ENCODE data around the gene CYB5B. TPM values are rescaled to one million over a fixed set of nuclear protein-coding genes. Genes with fewer than 3 reads are reported as not detected.
"Not testable (repeated sequence)": the region's sequence is repeated elsewhere in the genome, so short reads cannot be mapped to it uniquely, and the experiment has no call there.

The CYB5B gene
- polyA plus RNA-seq, 1 donor (not counting 4 experiments of a cell fraction or from before 2014, with no cell fraction given) = 287 TPM

DNA sequence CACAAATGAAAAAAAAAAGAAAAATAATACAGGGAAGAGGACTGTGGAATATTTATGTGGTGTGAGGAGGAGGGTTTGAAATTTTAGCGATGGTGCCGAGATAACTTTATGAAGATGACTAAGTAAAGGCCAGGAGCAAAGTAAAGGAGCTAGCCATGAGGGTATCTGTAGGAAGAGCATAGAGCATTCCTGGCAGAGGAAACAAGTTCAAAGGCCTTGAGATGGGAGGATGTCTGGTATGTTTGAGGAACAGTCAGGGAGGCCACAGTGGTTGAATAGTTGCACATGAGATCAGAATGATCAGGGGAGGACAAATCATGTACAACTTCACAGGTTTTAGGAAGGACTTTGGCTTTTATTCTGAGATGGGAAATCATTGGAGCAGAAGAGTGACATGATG lies 4.2 kb downstream of the CYB5B start:
- Histone ChIP-seq H4K20me1 (ENCODE audit: control insufficient read depth, extremely low read depth, insufficient read depth, low read length) (no peaks in the 10 kb centered on the region), H3K4me2 (ENCODE audit: control insufficient read depth, extremely low read depth, insufficient read depth, low read depth, low read length) (no peak overlapping the region), H3K9me3 (ENCODE audit: control insufficient read depth, low read depth, low read length) (peaks cover 2% of the 10 kb centered on the region), H3K4me1 (ENCODE audit: control insufficient read depth, extremely low read depth, insufficient read depth, low read length) (peaks cover 9% of the 10 kb centered on the region), H2AFZ (ENCODE audit: control insufficient read depth, low read length) (no peak overlapping the region), H3K79me2 (ENCODE audit: control insufficient read depth, insufficient read depth, low read length) (peaks cover 73% of the 10 kb centered on the region), H3K27me3 (ENCODE audit: control insufficient read depth, extremely low read depth, insufficient read depth, low read length) (no peaks in the 10 kb centered on the region), H3K27ac (ENCODE audit: control insufficient read depth, insufficient read depth, low read length) (no peak overlapping the region), H3K9me1 (ENCODE audit: control insufficient read depth, extremely low read depth, insufficient read depth, low read length) (no peaks in the 10 kb centered on the region), H3K9ac (ENCODE audit: control insufficient read depth, extremely low read depth, insufficient read depth, low read length) (no peak overlapping the region), H3K36me3 (ENCODE audit: control insufficient read depth in 2 of 2, extremely low read depth in 1 of 2, insufficient read depth in 2 of 2, low read length in 2 of 2) (peaks cover 15 to 23% of the 10 kb centered on the region in 2 experiments), H3K4me3 (ENCODE audit: control insufficient read depth in 2 of 3, extremely low read depth in 1 of 3, insufficient read depth in 2 of 3, low read depth in 1 of 3, low read length in 3 of 3) (no peak overlapping the region)
- dilution Hi-C loops (cut with MboI; ENCODE audit: extremely low pct_ligation_motif_present, low sequenced_read_pairs) = no loop called here
- DNase-seq (ENCODE audit: low read depth, low spot score) (no peak), FAIRE-seq (no peak)
- TF ChIP-seq, protein P1, sequence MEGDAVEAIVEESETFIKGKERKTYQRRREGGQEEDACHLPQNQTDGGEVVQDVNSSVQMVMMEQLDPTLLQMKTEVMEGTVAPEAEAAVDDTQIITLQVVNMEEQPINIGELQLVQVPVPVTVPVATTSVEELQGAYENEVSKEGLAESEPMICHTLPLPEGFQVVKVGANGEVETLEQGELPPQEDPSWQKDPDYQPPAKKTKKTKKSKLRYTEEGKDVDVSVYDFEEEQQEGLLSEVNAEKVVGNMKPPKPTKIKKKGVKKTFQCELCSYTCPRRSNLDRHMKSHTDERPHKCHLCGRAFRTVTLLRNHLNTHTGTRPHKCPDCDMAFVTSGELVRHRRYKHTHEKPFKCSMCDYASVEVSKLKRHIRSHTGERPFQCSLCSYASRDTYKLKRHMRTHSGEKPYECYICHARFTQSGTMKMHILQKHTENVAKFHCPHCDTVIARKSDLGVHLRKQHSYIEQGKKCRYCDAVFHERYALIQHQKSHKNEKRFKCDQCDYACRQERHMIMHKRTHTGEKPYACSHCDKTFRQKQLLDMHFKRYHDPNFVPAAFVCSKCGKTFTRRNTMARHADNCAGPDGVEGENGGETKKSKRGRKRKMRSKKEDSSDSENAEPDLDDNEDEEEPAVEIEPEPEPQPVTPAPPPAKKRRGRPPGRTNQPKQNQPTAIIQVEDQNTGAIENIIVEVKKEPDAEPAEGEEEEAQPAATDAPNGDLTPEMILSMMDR (optimal IDR thresholded peaks at IDR 0.05 in 1 of 3, IDR thresholded peaks at IDR 0.05 in 1 of 3, conservative IDR thresholded peaks at IDR 0.05 in 1 of 3; ENCODE audit: extremely low read depth in 1 of 3, insufficient read depth in 2 of 3, low read length in 3 of 3) = no peak
- TF ChIP-seq EZH2 (IDR thresholded peaks at IDR 0.05; ENCODE audit: low read length) = no peak

DNA sequence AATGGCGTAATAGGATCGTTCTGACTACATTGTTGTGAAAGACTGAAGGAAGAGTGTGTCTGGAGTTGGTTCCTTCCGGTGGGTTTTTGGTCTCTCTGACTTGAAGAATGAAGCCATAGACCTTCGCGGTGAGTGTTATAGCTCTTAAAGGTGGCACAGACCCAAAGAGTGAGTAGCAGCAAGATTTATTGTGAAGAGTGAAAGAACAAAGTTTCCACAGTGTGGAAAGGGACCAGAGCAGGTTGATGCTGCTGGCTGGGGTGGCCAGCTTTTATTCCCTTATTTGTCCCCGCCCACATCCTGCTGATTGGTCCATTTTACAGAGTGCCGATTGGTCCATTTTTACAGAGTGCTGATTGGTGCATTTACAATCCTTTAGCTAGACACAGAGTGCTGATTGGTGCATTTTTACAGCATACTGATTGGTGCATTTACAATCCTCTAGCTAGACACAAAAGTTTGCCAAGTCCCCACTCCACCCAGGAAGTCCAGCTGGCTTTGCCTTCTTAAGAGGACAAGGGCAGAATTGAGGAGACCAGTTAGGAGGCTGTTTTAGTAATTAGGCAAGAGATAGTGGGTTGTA lies 4.7 kb downstream of the CYB5B start:
- H3K9ac ChIP-seq (ENCODE audit: control insufficient read depth, extremely low read depth, insufficient read depth, low read length); FAIRE-seq; H3K4me2 ChIP-seq (ENCODE audit: control insufficient read depth, extremely low read depth, insufficient read depth, low read depth, low read length); dilution Hi-C loops (cut with MboI; ENCODE audit: extremely low pct_ligation_motif_present, low sequenced_read_pairs); H3K27me3 ChIP-seq (ENCODE audit: control insufficient read depth, extremely low read depth, insufficient read depth, low read length); H2AFZ ChIP-seq (ENCODE audit: control insufficient read depth, low read length); H3K4me1 ChIP-seq (ENCODE audit: control insufficient read depth, extremely low read depth, insufficient read depth, low read length); H3K9me3 ChIP-seq (ENCODE audit: control insufficient read depth, low read depth, low read length); DNase-seq (ENCODE audit: low read depth, low spot score); H3K9me1 ChIP-seq (ENCODE audit: control insufficient read depth, extremely low read depth, insufficient read depth, low read length); H3K4me3 ChIP-seq (ENCODE audit: control insufficient read depth in 2 of 3, extremely low read depth in 1 of 3, insufficient read depth in 2 of 3, low read depth in 1 of 3, low read length in 3 of 3); H3K27ac ChIP-seq (ENCODE audit: control insufficient read depth, insufficient read depth, low read length); H4K20me1 ChIP-seq (ENCODE audit: control insufficient read depth, extremely low read depth, insufficient read depth, low read length): not testable (repeated sequence)
- H3K36me3 ChIP-seq (ENCODE audit: control insufficient read depth in 2 of 2, extremely low read depth in 1 of 2, insufficient read depth in 2 of 2, low read length in 2 of 2) = peaks cover 15 to 27% of the 10 kb centered on the region in 2 experiments
- H3K79me2 ChIP-seq (ENCODE audit: control insufficient read depth, insufficient read depth, low read length) = peaks cover 76% of the 10 kb centered on the region

DNA sequence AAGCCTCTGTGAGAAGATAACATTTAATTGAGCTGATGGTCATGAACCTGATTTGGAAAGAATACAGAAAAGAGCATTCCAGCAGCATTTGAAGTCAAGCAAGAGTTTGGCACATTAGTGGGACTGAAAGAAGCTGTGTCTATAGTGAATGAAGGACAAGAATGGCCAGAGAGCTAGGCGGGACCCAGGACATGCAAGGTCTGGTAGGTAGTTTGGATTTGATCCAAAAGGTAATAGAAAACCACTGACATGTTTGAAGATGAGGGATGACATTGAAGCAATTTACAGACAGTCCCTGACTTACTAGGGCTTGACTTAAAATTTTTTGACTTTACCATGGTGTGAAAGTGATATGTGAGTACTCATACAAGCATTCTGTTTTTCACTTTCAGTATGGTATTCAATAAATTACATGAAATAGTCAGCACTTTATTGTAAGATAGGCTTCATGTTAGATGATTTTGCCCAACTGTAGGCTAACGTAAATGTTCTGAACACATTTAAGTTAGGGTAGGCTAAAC lies 7.6 kb downstream of the CYB5B start:
- no peak overlapping the region for H2AFZ ChIP-seq (ENCODE audit: control insufficient read depth, low read length)
- no peaks in the 10 kb centered on the region for H4K20me1 ChIP-seq (ENCODE audit: control insufficient read depth, extremely low read depth, insufficient read depth, low read length)
- no peak overlapping the region for H3K27ac ChIP-seq (ENCODE audit: control insufficient read depth, insufficient read depth, low read length)
- FAIRE-seq (no peak), DNase-seq (ENCODE audit: low read depth, low spot score) (no peak)
- H3K27me3 ChIP-seq (ENCODE audit: control insufficient read depth, extremely low read depth, insufficient read depth, low read length) = no peaks in the 10 kb centered on the region
- no peak overlapping the region for H3K4me3 ChIP-seq (ENCODE audit: control insufficient read depth in 2 of 3, extremely low read depth in 1 of 3, insufficient read depth in 2 of 3, low read depth in 1 of 3, low read length in 3 of 3)
- no peak for TF ChIP-seq EZH2 (IDR thresholded peaks at IDR 0.05; ENCODE audit: low read length)
- TF ChIP-seq, protein P1 (optimal IDR thresholded peaks at IDR 0.05 in 1 of 3, IDR thresholded peaks at IDR 0.05 in 1 of 3, conservative IDR thresholded peaks at IDR 0.05 in 1 of 3; ENCODE audit: extremely low read depth in 1 of 3, insufficient read depth in 2 of 3, low read length in 3 of 3) = no peak
- H3K4me1 ChIP-seq (ENCODE audit: control insufficient read depth, extremely low read depth, insufficient read depth, low read length) = peaks cover 20% of the 10 kb centered on the region
- H3K9ac ChIP-seq (ENCODE audit: control insufficient read depth, extremely low read depth, insufficient read depth, low read length) = no peak overlapping the region
- no peak overlapping the region for H3K4me2 ChIP-seq (ENCODE audit: control insufficient read depth, extremely low read depth, insufficient read depth, low read depth, low read length)
- H3K36me3 ChIP-seq (ENCODE audit: control insufficient read depth in 2 of 2, extremely low read depth in 1 of 2, insufficient read depth in 2 of 2, low read length in 2 of 2) = peaks cover 16 to 28% of the 10 kb centered on the region in 2 experiments
- no peaks in the 10 kb centered on the region for H3K9me1 ChIP-seq (ENCODE audit: control insufficient read depth, extremely low read depth, insufficient read depth, low read length)
- dilution Hi-C loops (cut with MboI; ENCODE audit: extremely low pct_ligation_motif_present, low sequenced_read_pairs) = no loop called here
- peaks cover 77% of the 10 kb centered on the region for H3K79me2 ChIP-seq (ENCODE audit: control insufficient read depth, insufficient read depth, low read length)
- peaks cover 2% of the 10 kb centered on the region for H3K9me3 ChIP-seq (ENCODE audit: control insufficient read depth, low read depth, low read length)
